ENCODE data around the gene BIRC5. TPM values are rescaled to one million over a fixed set of nuclear protein-coding genes. Genes with fewer than 3 reads are reported as not detected.
A peak's percentile ranks its signal among the peaks of the same experiment; 100 is the strongest.

The BIRC5 gene
- total and polyA plus RNA-seq, 8 donors = 3.4 to 10.5 (median 6.4) TPM; not detected in 1

GRCh38 chr17:78230996-78231935 lies 17.2 kb downstream of the BIRC5 start, which contains the start of gene TMEM235:
Gene TMEM235 (plus strand): TSS chr17:78231631. CDS start chr17:78232024, 393 bp downstream.
- no peak for DNase-seq
- TF ChIP-seq POLR2A (IDR thresholded peaks at IDR 0.05) = no peak
- no peak for TF ChIP-seq EP300 (IDR thresholded peaks at IDR 0.05)
- TF ChIP-seq CTCF (IDR thresholded peaks at IDR 0.05) = no peak
- no peak for TF ChIP-seq POLR2AphosphoS5 (IDR thresholded peaks at IDR 0.05)
- 24 to 63% (median 31%) methylated on average over 16 to 52 of the region's 52 CpGs for WGBS, 5 donors
- intact Hi-C loops (cut with DNase I; ENCODE audit: low total_unique reads) = no loop called here
- Histone ChIP-seq H3K27me3 (peaks cover 5 to 73% (median 38%) of the 10 kb centered on the region in 3 donors), H3K36me3 (no peaks in the 10 kb centered on the region), H3K4me3 (peak within 1 kb of the TSS in 1 of 4 donors; percentile 15), H3K9me3 (no peaks in the 10 kb centered on the region), H3K4me1 (peaks cover 0 to 20% (median 9%) of the 10 kb centered on the region in 4 donors), H3K27ac (no peak within 1 kb of the TSS)

- H3K27me3 ChIP-seq = peaks cover 5 to 70% (median 38%) of the 10 kb centered on the region in 3 donors
- peak overlapping the region in 1 of 4 donors; percentile 15 for H3K4me3 ChIP-seq
- peak in 1 of 2 donors; percentile 60 for DNase-seq
- H3K9me3 ChIP-seq = no peaks in the 10 kb centered on the region
- no peaks in the 10 kb centered on the region for H3K36me3 ChIP-seq
- TF ChIP-seq POLR2AphosphoS5 (IDR thresholded peaks at IDR 0.05) = no peak
- WGBS, 5 donors = 18 to 36% (median 19%) methylated on average over 23 to 55 of the region's 55 CpGs
- H3K27ac ChIP-seq = no peak overlapping the region
- peaks cover 0 to 16% (median 9%) of the 10 kb centered on the region in 4 donors for H3K4me1 ChIP-seq
- intact Hi-C loops (cut with DNase I; ENCODE audit: low total_unique reads) = no loop called here
These were observed 18.2 kb downstream of the BIRC5 start for GRCh38 chr17:78231991-78232858.

- TF ChIP-seq CTCF (IDR thresholded peaks at IDR 0.05) (no peak), POLR2AphosphoS5 (IDR thresholded peaks at IDR 0.05) (no peak), POLR2A (IDR thresholded peaks at IDR 0.05) (no peak), EP300 (IDR thresholded peaks at IDR 0.05) (no peak)
- no peak overlapping the region for H3K27ac ChIP-seq
- peaks cover 0 to 21% (median 11%) of the 10 kb centered on the region in 4 donors for H3K4me1 ChIP-seq
- H3K36me3 ChIP-seq = no peaks in the 10 kb centered on the region
- peaks cover 5 to 64% (median 38%) of the 10 kb centered on the region in 3 donors for H3K27me3 ChIP-seq
- intact Hi-C loops (cut with DNase I; ENCODE audit: low total_unique reads) = no loop called here
- no peaks in the 10 kb centered on the region for H3K9me3 ChIP-seq
- no peak for DNase-seq
- H3K4me3 ChIP-seq = no peak overlapping the region
- WGBS, 5 donors = 63 to 98% (median 88%) methylated on average over 2 of the region's 2 CpGs; no CpG with 5 or more reads in 1 of the 5 donors
These were observed 18.8 kb downstream of the BIRC5 start for GRCh38 chr17:78232859-78233173.

GRCh38 chr17:78233678-78234077 lies 19.6 kb downstream of the BIRC5 start:
- Histone ChIP-seq H3K4me1 (peaks cover 0 to 21% (median 11%) of the 10 kb centered on the region in 4 donors), H3K36me3 (no peaks in the 10 kb centered on the region), H3K27ac (no peak overlapping the region), H3K4me3 (no peak overlapping the region), H3K27me3 (peaks cover 5 to 56% (median 37%) of the 10 kb centered on the region in 3 donors), H3K9me3 (no peaks in the 10 kb centered on the region)
- TF ChIP-seq POLR2A (IDR thresholded peaks at IDR 0.05) (no peak), EP300 (IDR thresholded peaks at IDR 0.05) (no peak), POLR2AphosphoS5 (IDR thresholded peaks at IDR 0.05) (no peak), CTCF (IDR thresholded peaks at IDR 0.05) (no peak)
- intact Hi-C loops (cut with DNase I; ENCODE audit: low total_unique reads) = no loop called here
- WGBS, 5 donors = 85 to 91% (median 90%) methylated on average over 8 to 10 of the region's 10 CpGs
- DNase-seq = no peak

All from stomach (tissue), 9 donors.